ENCODE measurements around the gene NTM. TPM values are rescaled to one million over a fixed set of nuclear protein-coding genes. Genes with fewer than 3 reads are reported as not detected.

Gene NTM
- polyA plus RNA-seq, 2 donors = 0.24 to 1.1 TPM

- Histone ChIP-seq H3K4me1 (ENCODE audit: control insufficient read depth in 2 of 2, insufficient read depth in 2 of 2, low read length in 1 of 2) (no peaks in the 10 kb centered on the region), H3K9me3 (ENCODE audit: control insufficient read depth in 2 of 2, insufficient read depth in 1 of 2, low read depth in 1 of 2, low read length in 1 of 2) (peaks cover 0 to 3% of the 10 kb centered on the region in 2 donors), H3K36me3 (ENCODE audit: control insufficient read depth in 2 of 2, insufficient read depth in 2 of 2, low read length in 1 of 2) (no peaks in the 10 kb centered on the region), H3K4me3 (ENCODE audit: low read depth in 1 of 2, low read length in 2 of 2) (no peak overlapping the region), H3K27me3 (ENCODE audit: control insufficient read depth in 1 of 2, insufficient read depth in 2 of 2, low read length in 2 of 2) (no peaks in the 10 kb centered on the region), H3K27ac (ENCODE audit: low read depth in 2 of 2, low read length in 1 of 2) (no peak overlapping the region)
- 61 to 63% methylated on average over 1 of the region's 1 CpG for WGBS, 2 donors
Measured at GRCh38 chr11:132087148-132087547, 716.7 kb downstream of the NTM start.

DNA sequence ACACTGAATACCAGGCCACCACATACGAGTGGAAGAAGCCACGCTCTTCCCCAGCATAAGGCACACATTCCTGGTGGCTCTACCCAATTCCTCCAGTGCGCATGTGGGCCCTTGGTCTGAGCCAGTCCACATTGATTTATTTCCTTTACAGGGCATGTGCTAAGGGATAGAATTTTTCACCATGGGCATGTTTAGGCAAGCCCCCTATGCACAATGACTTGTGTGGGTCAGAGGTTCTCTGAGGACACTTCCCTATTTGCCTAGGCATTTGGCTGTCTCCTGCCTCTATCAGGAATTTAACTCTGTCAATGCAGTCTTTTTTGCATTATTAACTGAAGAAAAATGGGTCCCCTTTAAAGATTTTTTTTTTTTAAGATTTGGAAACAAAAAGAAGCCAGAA lies 718.1 kb downstream of the NTM start:
- Histone ChIP-seq H3K27ac (ENCODE audit: low read depth in 2 of 2, low read length in 1 of 2) (no peak overlapping the region), H3K4me3 (ENCODE audit: low read depth in 1 of 2, low read length in 2 of 2) (no peak overlapping the region), H3K4me1 (ENCODE audit: control insufficient read depth in 2 of 2, insufficient read depth in 2 of 2, low read length in 1 of 2) (no peaks in the 10 kb centered on the region), H3K27me3 (ENCODE audit: control insufficient read depth in 1 of 2, insufficient read depth in 2 of 2, low read length in 2 of 2) (no peaks in the 10 kb centered on the region), H3K36me3 (ENCODE audit: control insufficient read depth in 2 of 2, insufficient read depth in 2 of 2, low read length in 1 of 2) (no peaks in the 10 kb centered on the region), H3K9me3 (ENCODE audit: control insufficient read depth in 2 of 2, insufficient read depth in 1 of 2, low read depth in 1 of 2, low read length in 1 of 2) (peaks cover 0 to 3% of the 10 kb centered on the region in 2 donors)
- 73 to 79% methylated on average over 3 of the region's 3 CpGs for WGBS, 2 donors

DNA sequence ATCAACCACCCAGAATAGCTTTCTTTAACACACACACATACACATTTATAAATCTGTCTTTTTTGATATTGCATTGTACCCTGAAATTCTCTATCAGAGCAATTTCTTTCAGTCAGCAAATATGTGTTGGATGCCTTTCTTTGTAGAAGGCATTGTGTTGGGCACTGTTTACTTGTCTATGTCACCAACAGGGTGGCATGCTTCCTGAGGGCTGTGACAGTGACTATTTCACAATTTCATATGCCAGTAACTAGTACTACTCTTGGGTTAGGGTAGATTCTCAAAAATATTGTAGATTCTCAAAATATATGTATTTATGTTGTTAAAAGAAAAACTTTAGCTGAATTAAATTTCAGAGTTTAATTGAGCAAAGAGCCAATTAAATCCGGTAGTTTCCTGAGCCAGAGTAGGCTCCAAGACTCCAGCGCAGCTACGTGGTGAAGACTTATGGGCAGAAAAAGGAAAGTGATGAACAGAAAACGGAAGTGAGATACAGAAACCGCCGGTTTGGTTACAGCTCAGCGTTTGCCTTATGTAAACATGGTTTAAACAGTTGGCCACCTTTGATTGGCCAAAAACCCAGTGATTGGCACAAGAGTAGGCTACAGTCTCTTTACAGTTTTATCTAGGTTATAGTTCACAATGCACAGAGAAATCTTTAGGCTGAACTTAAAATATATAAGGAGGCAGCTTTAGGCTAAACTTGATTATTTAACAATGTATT lies 723.3 kb downstream of the NTM start:
- H3K4me1 ChIP-seq (ENCODE audit: control insufficient read depth in 2 of 2, insufficient read depth in 2 of 2, low read length in 1 of 2) = no peaks in the 10 kb centered on the region
- H3K27me3 ChIP-seq (ENCODE audit: control insufficient read depth in 1 of 2, insufficient read depth in 2 of 2, low read length in 2 of 2) = no peaks in the 10 kb centered on the region
- no peaks in the 10 kb centered on the region for H3K36me3 ChIP-seq (ENCODE audit: control insufficient read depth in 2 of 2, insufficient read depth in 2 of 2, low read length in 1 of 2)
- no peaks in the 10 kb centered on the region for H3K9me3 ChIP-seq (ENCODE audit: control insufficient read depth in 2 of 2, insufficient read depth in 1 of 2, low read depth in 1 of 2, low read length in 1 of 2)
- H3K27ac ChIP-seq (ENCODE audit: low read depth in 2 of 2, low read length in 1 of 2) = no peak overlapping the region
- WGBS, 2 donors = 73 to 74% methylated on average over 7 of the region's 7 CpGs
- H3K4me3 ChIP-seq (ENCODE audit: low read depth in 1 of 2, low read length in 2 of 2) = no peak overlapping the region

- no peaks in the 10 kb centered on the region for H3K4me1 ChIP-seq (ENCODE audit: control insufficient read depth in 2 of 2, insufficient read depth in 2 of 2, low read length in 1 of 2)
- H3K9me3 ChIP-seq (ENCODE audit: control insufficient read depth in 2 of 2, insufficient read depth in 1 of 2, low read depth in 1 of 2, low read length in 1 of 2) = no peaks in the 10 kb centered on the region
- H3K27me3 ChIP-seq (ENCODE audit: control insufficient read depth in 1 of 2, insufficient read depth in 2 of 2, low read length in 2 of 2) = no peaks in the 10 kb centered on the region
- H3K4me3 ChIP-seq (ENCODE audit: low read depth in 1 of 2, low read length in 2 of 2) = no peak overlapping the region
- H3K27ac ChIP-seq (ENCODE audit: low read depth in 2 of 2, low read length in 1 of 2) = no peak overlapping the region
- H3K36me3 ChIP-seq (ENCODE audit: control insufficient read depth in 2 of 2, insufficient read depth in 2 of 2, low read length in 1 of 2) = no peaks in the 10 kb centered on the region
- WGBS, 2 donors = 54 to 65% methylated on average over 1 of the region's 1 CpG
Measured at GRCh38 chr11:132094598-132094997, 724.2 kb downstream of the NTM start.

DNA sequence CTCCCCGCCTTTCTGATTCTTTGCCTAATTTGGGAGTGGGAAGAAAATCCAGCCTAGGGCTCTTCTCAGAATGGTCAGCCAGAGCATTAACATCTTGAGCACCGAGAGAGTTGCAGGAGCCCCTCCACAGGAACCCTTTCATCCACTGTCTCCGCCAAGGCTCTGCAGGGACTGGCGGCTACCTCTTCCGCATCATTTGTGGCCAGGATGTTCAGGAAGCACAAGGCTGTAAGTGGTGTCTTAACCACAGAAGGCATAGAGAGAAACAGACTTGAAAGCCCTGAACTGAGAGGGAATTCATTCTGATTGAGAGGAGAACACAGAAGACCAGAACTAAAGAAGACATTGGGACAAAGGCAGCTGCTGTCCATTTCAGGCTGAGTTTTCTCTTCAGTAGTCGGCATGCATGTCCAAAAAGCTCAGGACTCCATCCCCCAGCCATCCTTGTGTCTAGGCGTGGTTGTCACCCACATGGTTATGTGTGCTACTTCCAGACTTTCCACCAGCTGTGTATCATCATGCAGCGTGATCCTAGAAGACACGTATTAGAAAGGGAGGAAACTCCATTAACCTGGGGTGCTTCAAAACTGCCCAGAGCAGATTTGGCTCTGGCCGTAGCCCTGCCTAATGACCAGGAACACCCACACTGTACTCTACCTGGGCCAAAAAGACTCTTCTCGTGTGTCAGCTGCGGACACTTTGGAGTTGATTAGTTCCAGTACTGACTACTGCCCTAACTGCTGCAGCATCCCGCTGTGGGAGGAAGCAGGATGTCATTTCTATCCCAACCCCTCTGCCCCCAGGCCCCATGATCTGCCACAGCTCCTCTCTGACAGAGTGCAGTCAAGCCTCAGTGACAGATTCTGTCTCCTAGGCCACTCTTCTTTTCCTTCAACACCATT lies 725.1 kb downstream of the NTM start:
- Histone ChIP-seq H3K27me3 (ENCODE audit: control insufficient read depth in 1 of 2, insufficient read depth in 2 of 2, low read length in 2 of 2) (no peaks in the 10 kb centered on the region), H3K27ac (ENCODE audit: low read depth in 2 of 2, low read length in 1 of 2) (peak overlapping the region in 1 of 2 donors; percentile 4), H3K4me1 (ENCODE audit: control insufficient read depth in 2 of 2, insufficient read depth in 2 of 2, low read length in 1 of 2) (no peaks in the 10 kb centered on the region), H3K9me3 (ENCODE audit: control insufficient read depth in 2 of 2, insufficient read depth in 1 of 2, low read depth in 1 of 2, low read length in 1 of 2) (no peaks in the 10 kb centered on the region), H3K4me3 (ENCODE audit: low read depth in 1 of 2, low read length in 2 of 2) (no peak overlapping the region), H3K36me3 (ENCODE audit: control insufficient read depth in 2 of 2, insufficient read depth in 2 of 2, low read length in 1 of 2) (no peaks in the 10 kb centered on the region)
- 74 to 81% methylated on average over 13 of the region's 13 CpGs for WGBS, 2 donors

DNA sequence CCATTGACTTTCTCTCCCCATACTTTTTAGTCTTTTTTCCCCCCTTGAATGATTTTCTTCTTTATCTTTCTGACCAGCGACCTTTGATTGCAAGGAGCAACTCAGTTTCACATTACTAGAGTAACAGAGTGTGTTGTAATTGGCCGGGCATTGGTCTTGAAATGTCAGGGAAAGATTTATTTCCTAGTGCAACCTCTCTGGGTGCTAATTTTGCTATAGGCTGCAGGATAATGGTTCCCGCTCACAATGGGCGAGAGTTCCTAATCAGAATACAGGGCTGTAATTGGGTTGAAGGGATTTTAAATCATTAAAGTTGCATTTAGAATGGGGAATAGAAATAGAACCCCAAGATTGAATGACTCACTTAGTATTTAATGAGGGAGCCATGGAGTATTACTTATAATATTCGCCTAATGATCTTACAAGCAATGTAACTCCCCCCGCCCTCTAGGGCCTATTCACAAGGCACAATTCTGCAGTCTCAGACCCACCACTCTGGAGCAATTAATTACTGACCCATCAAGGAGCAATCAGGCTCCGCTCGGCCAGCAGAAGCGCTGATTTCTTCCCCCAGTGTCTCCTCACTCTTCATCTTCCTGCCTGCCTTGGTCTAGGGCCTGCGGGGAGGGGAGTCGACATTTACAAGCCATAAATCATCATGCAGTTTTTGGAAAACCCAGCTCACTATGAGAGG lies 725.9 kb downstream of the NTM start:
- H3K36me3 ChIP-seq (ENCODE audit: control insufficient read depth in 2 of 2, insufficient read depth in 2 of 2, low read length in 1 of 2) = no peaks in the 10 kb centered on the region
- H3K9me3 ChIP-seq (ENCODE audit: control insufficient read depth in 2 of 2, insufficient read depth in 1 of 2, low read depth in 1 of 2, low read length in 1 of 2) = no peaks in the 10 kb centered on the region
- no peak overlapping the region for H3K4me3 ChIP-seq (ENCODE audit: low read depth in 1 of 2, low read length in 2 of 2)
- 72 to 82% methylated on average over 11 of the region's 11 CpGs for WGBS, 2 donors
- no peaks in the 10 kb centered on the region for H3K4me1 ChIP-seq (ENCODE audit: control insufficient read depth in 2 of 2, insufficient read depth in 2 of 2, low read length in 1 of 2)
- H3K27ac ChIP-seq (ENCODE audit: low read depth in 2 of 2, low read length in 1 of 2) = no peak overlapping the region
- H3K27me3 ChIP-seq (ENCODE audit: control insufficient read depth in 1 of 2, insufficient read depth in 2 of 2, low read length in 2 of 2) = no peaks in the 10 kb centered on the region

DNA sequence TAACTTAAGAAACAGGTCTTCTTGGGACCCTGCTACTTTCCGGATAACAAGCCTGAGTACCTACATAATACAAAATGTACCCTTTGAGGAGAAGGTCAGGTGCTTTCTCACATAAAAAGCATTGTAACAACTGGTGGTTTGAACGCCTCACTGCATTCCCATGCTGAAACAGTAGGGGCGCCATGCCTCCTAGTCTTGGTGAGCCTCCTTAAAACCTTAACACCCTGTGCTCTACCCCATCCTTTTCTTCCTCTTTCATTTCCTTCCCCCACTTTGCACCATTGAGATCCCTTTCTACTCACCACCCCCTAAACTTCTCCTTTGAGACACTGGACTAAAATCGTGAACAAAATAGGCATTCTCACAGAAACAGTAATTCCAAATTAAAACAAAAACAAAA lies 729.3 kb downstream of the NTM start:
- Histone ChIP-seq H3K36me3 (ENCODE audit: control insufficient read depth in 2 of 2, insufficient read depth in 2 of 2, low read length in 1 of 2) (no peaks in the 10 kb centered on the region), H3K27me3 (ENCODE audit: control insufficient read depth in 1 of 2, insufficient read depth in 2 of 2, low read length in 2 of 2) (no peaks in the 10 kb centered on the region), H3K4me3 (ENCODE audit: low read depth in 1 of 2, low read length in 2 of 2) (no peak overlapping the region), H3K9me3 (ENCODE audit: control insufficient read depth in 2 of 2, insufficient read depth in 1 of 2, low read depth in 1 of 2, low read length in 1 of 2) (no peaks in the 10 kb centered on the region), H3K27ac (ENCODE audit: low read depth in 2 of 2, low read length in 1 of 2) (no peak overlapping the region), H3K4me1 (ENCODE audit: control insufficient read depth in 2 of 2, insufficient read depth in 2 of 2, low read length in 1 of 2) (no peaks in the 10 kb centered on the region)
- WGBS, 2 donors = 48 to 63% methylated on average over 4 of the region's 4 CpGs

GRCh38 chr11:132100583-132100982 lies 730.2 kb downstream of the NTM start:
- Histone ChIP-seq H3K4me1 (ENCODE audit: control insufficient read depth in 2 of 2, insufficient read depth in 2 of 2, low read length in 1 of 2) (no peaks in the 10 kb centered on the region), H3K27ac (ENCODE audit: low read depth in 2 of 2, low read length in 1 of 2) (no peak overlapping the region), H3K9me3 (ENCODE audit: control insufficient read depth in 2 of 2, insufficient read depth in 1 of 2, low read depth in 1 of 2, low read length in 1 of 2) (peaks cover 0 to 2% of the 10 kb centered on the region in 2 donors), H3K36me3 (ENCODE audit: control insufficient read depth in 2 of 2, insufficient read depth in 2 of 2, low read length in 1 of 2) (no peaks in the 10 kb centered on the region), H3K27me3 (ENCODE audit: control insufficient read depth in 1 of 2, insufficient read depth in 2 of 2, low read length in 2 of 2) (no peaks in the 10 kb centered on the region), H3K4me3 (ENCODE audit: low read depth in 1 of 2, low read length in 2 of 2) (no peak overlapping the region)
- 80 to 83% methylated on average over 5 of the region's 5 CpGs for WGBS, 2 donors

- H3K9me3 ChIP-seq (ENCODE audit: control insufficient read depth in 2 of 2, insufficient read depth in 1 of 2, low read depth in 1 of 2, low read length in 1 of 2) = peaks cover 0 to 2% of the 10 kb centered on the region in 2 donors
- 74 to 77% methylated on average over 3 of the region's 3 CpGs for WGBS, 2 donors
Measured at GRCh38 chr11:132101881-132102280, 731.5 kb downstream of the NTM start.

More at GRCh38 chr11:132101881-132102280, 731.5 kb downstream of the NTM start:
- no peaks in the 10 kb centered on the region for H3K4me1 ChIP-seq (ENCODE audit: control insufficient read depth in 2 of 2, insufficient read depth in 2 of 2, low read length in 1 of 2)
- H3K36me3 ChIP-seq (ENCODE audit: control insufficient read depth in 2 of 2, insufficient read depth in 2 of 2, low read length in 1 of 2) = no peaks in the 10 kb centered on the region
- no peak overlapping the region for H3K4me3 ChIP-seq (ENCODE audit: low read depth in 1 of 2, low read length in 2 of 2)
- H3K27ac ChIP-seq (ENCODE audit: low read depth in 2 of 2, low read length in 1 of 2) = no peak overlapping the region
- H3K27me3 ChIP-seq (ENCODE audit: control insufficient read depth in 1 of 2, insufficient read depth in 2 of 2, low read length in 2 of 2) = no peaks in the 10 kb centered on the region
